Thymus (tissue), 14 donors: ENCODE measurements around the gene DUSP10. TPM values are rescaled to one million over a fixed set of nuclear protein-coding genes. Genes with fewer than 3 reads are reported as not detected.

Experiments used
- DNase-seq, 9 donors: peaks; one replicate each; pipeline ENCODE4 v3.0.0-alpha.2; 2013; ENCODE audit warnings: low spot score in 9 of 9, low read depth in 6 of 9, missing footprints in 1 of 9
- H3K27ac ChIP-seq, 2 donors: one replicate each; pipeline ENCODE4 v1.5.1; 2013; ENCODE audit warnings: control low read depth in 1 of 2, low read depth in 1 of 2, low read length in 1 of 2, mild to moderate bottlenecking in 1 of 2, moderate library complexity in 1 of 2
- H3K27me3 ChIP-seq, 2 donors: one replicate each; pipeline ENCODE4 v1.5.1; 2013; ENCODE audit warnings: low read length in 1 of 2; ENCODE audit not compliant: control insufficient read depth in 2 of 2, insufficient read depth in 1 of 2
- H3K36me3 ChIP-seq, 2 donors: one replicate each; pipeline ENCODE4 v1.5.1; 2013; ENCODE audit warnings: low read length in 1 of 2, mild to moderate bottlenecking in 1 of 2, moderate library complexity in 1 of 2; ENCODE audit not compliant: control insufficient read depth in 2 of 2, insufficient read depth in 2 of 2
- H3K4me1 ChIP-seq, 2 donors: one replicate each; pipeline ENCODE4 v1.5.1; 2013; ENCODE audit warnings: low read length in 2 of 2; ENCODE audit not compliant: control insufficient read depth in 2 of 2, insufficient read depth in 2 of 2
- H3K4me3 ChIP-seq, 2 donors: one replicate each; pipeline ENCODE4 v1.5.1; 2013; ENCODE audit warnings: low read length in 2 of 2, control low read depth in 1 of 2, mild to moderate bottlenecking in 1 of 2
- H3K9me3 ChIP-seq, 2 donors: one replicate each; pipeline ENCODE4 v1.5.1; 2013; ENCODE audit warnings: low read length in 1 of 2, mild to moderate bottlenecking in 1 of 2; ENCODE audit not compliant: control insufficient read depth in 2 of 2, insufficient read depth in 1 of 2
- WGBS: extraction: QIAGEN DNeasy Blood & Tissue Kit; methylation state at CpG from one replicate; pipeline ENCODE4 v1.1.7; 2013; 5-methylcytosine and 5-hydroxymethylcytosine counted together
- long read RNA-seq, 10 donors: transcript quantifications; one replicate each; lab custom pipeline, GENCODE V29; 2026
- polyA plus RNA-seq: library from polyadenylated mRNA; stranded (reverse); fragments of 200-250 nt; gene quantifications from one replicate; pipeline ENCODE4 v1.2.3, GENCODE V29; 2013
- total RNA-seq: library from RNA; stranded (reverse); fragments of 120-200 nt; gene quantifications from one replicate; pipeline ENCODE4 v1.2.4, GENCODE V29; 2013
- donor health status: healthy.

DUSP10 gene
- total RNA-seq (9.3 TPM), polyA plus RNA-seq (11.3 TPM)
- long read RNA-seq, donor 1, result 0 reads
- long read RNA-seq, donor 2, partial matches to known transcripts, result 0 of 1 reads
- long read RNA-seq, donor 2, other reads (novel, unspliced or antisense), result 0 of 1 reads
- long read RNA-seq, donor 3, partial matches to known transcripts, result 0 of 2 reads
- long read RNA-seq, donor 3, other reads (novel, unspliced or antisense), result 0 of 2 reads
- long read RNA-seq, donor 4, partial matches to known transcripts, result 0 of 1 reads
- long read RNA-seq, donor 4, other reads (novel, unspliced or antisense), result 0 of 1 reads
- long read RNA-seq, donor 5, partial matches to known transcripts, result 0 of 2 reads
- long read RNA-seq, donor 5, other reads (novel, unspliced or antisense), result 0 of 2 reads
- long read RNA-seq, donor 6, partial matches to known transcripts, result 5 of 7 reads
- long read RNA-seq, donor 6, other reads (novel, unspliced or antisense), result 0 of 7 reads
- long read RNA-seq, donor 7, partial matches to known transcripts, result 0 of 3 reads
- long read RNA-seq, donor 7, other reads (novel, unspliced or antisense), result 0 of 3 reads
- long read RNA-seq, donor 8, result 0 reads
- long read RNA-seq, donor 9, partial matches to known transcripts, result 0 of 2 reads
- long read RNA-seq, donor 9, other reads (novel, unspliced or antisense), result 0 of 2 reads
- long read RNA-seq, donor 10, result 0 reads

DNA sequence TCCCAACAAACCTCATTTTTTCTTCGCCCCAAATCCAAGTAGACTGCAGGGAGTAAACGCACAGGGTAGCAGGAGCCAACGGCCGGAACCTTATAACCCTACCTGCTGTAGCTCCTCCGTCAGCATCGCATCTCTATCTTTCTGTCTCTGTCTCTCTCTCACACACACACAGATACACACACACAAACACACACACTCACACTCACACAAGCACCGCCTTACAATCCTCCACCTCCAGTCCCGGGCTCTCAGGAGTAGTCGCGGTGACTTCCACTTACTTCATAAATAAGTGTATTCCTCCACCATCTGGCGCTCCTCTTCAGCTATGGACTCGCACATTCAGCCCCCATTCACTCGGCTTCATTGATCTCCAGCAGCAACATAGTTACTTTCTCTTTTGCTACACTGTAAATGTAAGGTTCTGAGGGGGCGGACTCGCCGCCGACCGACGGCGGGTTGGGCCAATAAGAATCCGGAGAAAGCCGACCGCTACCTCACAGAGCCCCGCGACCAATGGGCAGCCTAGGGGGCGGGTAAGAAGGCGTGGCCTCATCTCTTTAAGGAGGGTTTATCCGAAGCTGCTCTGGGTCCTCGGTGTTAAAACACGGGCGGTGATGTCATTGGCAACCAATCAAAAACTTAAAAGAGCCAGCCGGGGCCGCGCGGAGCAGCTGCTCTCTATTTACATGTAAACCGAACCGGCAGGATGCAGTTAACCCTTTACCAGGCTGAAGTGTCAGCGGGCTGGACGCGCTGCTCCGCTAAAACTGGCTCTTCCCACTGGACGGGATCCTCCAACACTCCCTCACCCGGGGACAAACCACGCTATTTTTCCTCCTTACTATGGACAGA is at the start of gene DUSP10:
Gene DUSP10, minus strand, starts transcription at position 387 of the 852 bp plus-strand sequence. CDS start 2,345 bp downstream, outside the sequence.
- no peaks in the 10 kb centered on the region for H3K9me3 ChIP-seq
- H3K4me3 ChIP-seq, result peak within 1 kb of the TSS; percentile 68 to 87
- WGBS, result under 1% methylated on average over 44 of the region's 44 CpGs
- DNase-seq, result peak; percentile 97 to 100 (median 100)
- H3K36me3 ChIP-seq, result peaks cover 4 to 18% of the 10 kb centered on the region in 2 donors
- peaks cover 6 to 23% of the 10 kb centered on the region in 2 donors for H3K4me1 ChIP-seq
- H3K27me3 ChIP-seq, result peaks cover 0 to 2% of the 10 kb centered on the region in 2 donors
- peak within 1 kb of the TSS; percentile 98 to 100 for H3K27ac ChIP-seq

DNA sequence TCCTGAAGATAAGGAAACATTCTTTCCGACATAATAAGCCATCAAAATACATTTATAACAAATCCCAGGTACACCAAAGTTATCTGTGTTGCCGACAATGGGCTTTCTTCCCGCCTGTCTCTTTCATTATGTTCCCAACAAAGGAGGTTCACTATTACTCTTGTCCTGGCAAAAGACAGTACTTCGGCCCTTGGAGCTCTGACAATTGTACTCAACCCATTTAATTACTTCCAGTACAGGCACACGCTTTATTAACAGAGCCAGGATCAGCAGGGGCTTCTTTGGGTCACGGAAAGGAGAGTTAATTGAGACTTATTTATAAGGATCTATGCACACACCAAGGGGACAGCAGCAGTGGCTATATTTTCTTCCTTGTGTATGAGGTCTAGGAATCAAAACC is 46.6 kb upstream of the DUSP10 start:
- Histone ChIP-seq H3K36me3 (no peaks in the 10 kb centered on the region), H3K4me1 (peaks cover 13 to 16% of the 10 kb centered on the region in 2 donors), H3K27me3 (no peaks in the 10 kb centered on the region), H3K4me3 (no peak overlapping the region), H3K27ac (no peak overlapping the region), H3K9me3 (no peaks in the 10 kb centered on the region)
- 98% methylated on average over 6 of the region's 6 CpGs for whole genome bisulfite sequencing
- DNase-seq, result no peak

DNA sequence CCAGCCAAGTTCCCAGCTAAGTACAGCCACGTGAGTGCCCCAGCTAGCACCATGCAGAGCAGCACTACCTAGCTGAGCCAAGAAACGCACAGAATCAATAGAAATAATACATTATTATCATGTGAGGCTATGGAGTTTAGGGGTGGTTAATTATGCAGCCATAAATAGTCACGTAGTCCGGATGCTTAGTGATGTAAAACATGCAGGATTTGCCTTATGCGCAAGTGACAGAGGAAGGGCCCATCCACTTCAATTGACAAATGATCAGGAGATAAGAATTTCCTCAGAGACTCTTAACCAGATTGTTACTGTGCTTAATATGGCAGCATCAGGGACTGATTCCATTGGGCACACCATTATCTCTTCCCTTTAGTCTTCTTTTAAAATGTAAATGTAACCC is 44.8 kb upstream of the DUSP10 start:
- Histone ChIP-seq H3K27ac (no peak overlapping the region), H3K4me1 (peaks cover 22 to 31% of the 10 kb centered on the region in 2 donors), H3K36me3 (no peaks in the 10 kb centered on the region), H3K4me3 (no peak overlapping the region), H3K9me3 (no peaks in the 10 kb centered on the region), H3K27me3 (no peaks in the 10 kb centered on the region)
- no peak for DNase-seq
- WGBS, result over 99% methylated on average over 5 of the region's 5 CpGs

DNA sequence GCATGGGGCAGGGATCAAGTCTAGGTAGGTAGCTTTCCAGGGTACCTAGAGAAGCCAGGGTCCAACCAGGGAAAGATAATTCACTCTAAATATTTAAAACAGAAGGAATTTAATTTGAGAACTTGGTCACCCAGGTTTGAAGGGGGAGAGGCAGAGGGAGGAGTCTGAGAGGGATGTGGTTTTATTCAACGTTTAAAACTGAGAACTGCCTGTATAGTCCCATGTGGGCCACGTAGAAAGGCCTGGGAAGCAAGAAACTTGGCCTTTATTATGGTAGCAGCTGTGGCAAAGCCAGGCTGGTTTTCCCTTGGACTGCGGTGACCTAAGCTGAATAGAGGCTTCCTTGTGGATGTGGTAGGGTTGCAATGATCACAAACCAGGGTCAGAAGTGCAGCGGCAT is 42.0 kb upstream of the DUSP10 start:
- Histone ChIP-seq H3K27me3 (no peaks in the 10 kb centered on the region), H3K9me3 (no peaks in the 10 kb centered on the region), H3K27ac (peak overlapping the region; percentile 25 to 50), H3K4me3 (no peak overlapping the region), H3K36me3 (no peaks in the 10 kb centered on the region), H3K4me1 (peaks cover 31 to 48% of the 10 kb centered on the region in 2 donors)
- WGBS, result 34% methylated on average over 4 of the region's 4 CpGs
- peak in 7 of 9 donors; percentile 26 to 79 (median 47) for DNase-seq

DNA sequence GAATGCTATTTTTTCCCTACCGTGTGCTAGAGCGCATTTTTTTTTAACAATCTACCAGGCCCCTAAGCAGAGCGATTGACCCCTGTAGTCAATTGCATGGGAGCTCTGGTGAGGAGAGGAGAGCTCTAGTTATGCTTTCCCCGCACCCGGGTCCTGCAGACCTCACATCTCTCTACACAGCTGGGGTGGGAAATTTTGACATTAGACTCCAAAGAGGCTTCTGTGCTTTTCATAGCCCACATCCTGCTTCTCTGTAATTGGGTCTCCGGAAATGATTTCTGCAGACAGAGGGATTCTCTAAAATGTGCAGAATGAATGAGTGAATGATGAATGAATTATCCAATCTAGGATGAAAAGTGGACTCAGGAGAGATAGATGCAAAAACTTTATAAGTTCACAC is 41.5 kb upstream of the DUSP10 start:
- no peaks in the 10 kb centered on the region for H3K9me3 ChIP-seq
- H3K27ac ChIP-seq, result peak overlapping the region in 1 of 2 donors; percentile 50
- peak; percentile 33 to 92 (median 76) for DNase-seq
- peaks cover 36 to 53% of the 10 kb centered on the region in 2 donors for H3K4me1 ChIP-seq
- no peaks in the 10 kb centered on the region for H3K36me3 ChIP-seq
- H3K27me3 ChIP-seq, result no peaks in the 10 kb centered on the region
- no peak overlapping the region for H3K4me3 ChIP-seq
- WGBS, result 28% methylated on average over 6 of the region's 6 CpGs

DNA sequence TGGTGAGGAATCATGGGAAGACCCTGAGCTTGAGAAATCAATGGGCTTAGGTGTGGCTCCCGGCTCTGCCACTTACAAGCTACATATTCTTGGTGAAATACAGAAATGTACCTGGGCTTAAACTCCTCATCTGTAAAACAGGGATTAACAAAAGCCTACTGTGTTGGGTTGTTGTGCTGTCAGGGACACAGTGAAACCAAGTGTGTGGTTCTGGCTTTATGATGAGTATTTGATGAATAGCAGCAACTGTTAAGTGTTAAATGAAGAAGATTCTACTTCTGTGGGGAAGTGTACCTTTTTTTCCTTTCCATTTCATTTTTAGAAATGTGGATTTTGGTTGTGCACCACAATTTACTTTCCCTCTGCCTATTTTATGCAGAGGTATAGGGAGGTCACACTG is 41.1 kb upstream of the DUSP10 start:
- H3K27ac ChIP-seq, result no peak overlapping the region
- WGBS, result 94% methylated on average over 1 of the region's 1 CpG
- DNase-seq, result no peak
- H3K4me1 ChIP-seq, result peaks cover 41 to 58% of the 10 kb centered on the region in 2 donors
- H3K4me3 ChIP-seq, result no peak overlapping the region
- H3K9me3 ChIP-seq, result no peaks in the 10 kb centered on the region
- no peaks in the 10 kb centered on the region for H3K27me3 ChIP-seq
- H3K36me3 ChIP-seq, result no peaks in the 10 kb centered on the region

DNA sequence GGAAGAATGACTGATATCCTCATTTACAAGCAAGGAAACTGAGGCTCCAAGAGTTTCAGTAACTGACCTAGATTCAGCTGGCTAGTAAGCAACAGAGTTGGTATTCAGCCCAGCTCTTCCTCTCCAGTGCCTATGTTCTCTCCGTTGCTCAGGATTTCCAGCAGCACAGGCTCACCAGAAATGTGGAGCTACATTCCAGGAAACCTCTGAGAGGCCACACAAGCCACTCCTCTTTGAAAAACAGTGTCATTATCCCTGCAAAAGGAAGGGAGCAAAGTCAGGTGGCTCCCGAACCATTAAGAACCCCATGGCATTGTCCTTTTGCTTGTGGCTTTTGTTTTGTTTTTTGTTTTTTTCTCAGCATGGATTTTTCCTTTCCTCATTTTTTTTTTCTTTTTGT is 40.6 kb upstream of the DUSP10 start:
- DNase-seq, result no peak
- Histone ChIP-seq H3K27me3 (no peaks in the 10 kb centered on the region), H3K4me3 (no peak overlapping the region), H3K9me3 (no peaks in the 10 kb centered on the region), H3K4me1 (peaks cover 46 to 63% of the 10 kb centered on the region in 2 donors), H3K36me3 (no peaks in the 10 kb centered on the region), H3K27ac (no peak overlapping the region)
- WGBS, result 88% methylated on average over 2 of the region's 2 CpGs

DNA sequence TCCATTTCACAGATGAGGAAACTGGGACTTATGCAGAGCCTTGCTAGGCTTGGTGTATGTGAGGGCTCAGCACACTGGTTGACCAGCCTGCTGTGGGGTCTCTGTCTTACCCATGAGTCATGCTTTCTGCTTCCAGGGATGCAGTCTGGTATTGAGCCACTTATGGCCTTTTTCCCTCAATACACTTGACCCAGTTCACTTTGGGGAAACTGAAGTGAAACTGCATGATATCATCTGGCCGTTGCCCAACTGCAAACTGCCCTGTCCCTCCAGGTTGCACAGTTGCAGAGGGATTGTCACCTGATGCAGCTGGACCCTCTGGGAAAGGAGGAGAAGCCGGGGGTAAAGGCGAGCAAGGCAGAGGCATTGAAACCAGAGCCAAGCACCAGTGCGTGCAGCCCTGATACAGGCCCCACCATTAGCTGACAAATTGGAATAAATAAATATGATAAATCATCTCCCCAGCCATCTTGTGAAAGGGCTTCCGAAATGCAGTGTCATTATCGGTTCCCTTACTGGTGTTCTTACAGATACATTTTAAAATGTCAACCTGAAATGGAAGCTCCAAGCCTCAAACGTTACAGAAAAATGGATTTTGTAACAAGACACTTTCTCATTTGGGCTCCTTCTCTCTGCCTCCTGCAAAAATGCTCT is 39.3 kb upstream of the DUSP10 start:
- no peaks in the 10 kb centered on the region for H3K27me3 ChIP-seq
- 83% methylated on average over 7 of the region's 7 CpGs for whole genome bisulfite sequencing
- H3K4me3 ChIP-seq, result no peak overlapping the region
- H3K9me3 ChIP-seq, result no peaks in the 10 kb centered on the region
- H3K27ac ChIP-seq, result no peak overlapping the region
- DNase-seq, result no peak
- no peaks in the 10 kb centered on the region for H3K36me3 ChIP-seq
- H3K4me1 ChIP-seq, result peaks cover 51 to 71% of the 10 kb centered on the region in 2 donors
